ENCODE results near the gene SLC12A6. TPM values are rescaled to one million over a fixed set of nuclear protein-coding genes. Genes with fewer than 3 reads are reported as not detected.

SLC12A6 gene
- total and polyA plus RNA-seq, 5 donors: 8.1 to 21.2 (median 15.7) TPM

DNA sequence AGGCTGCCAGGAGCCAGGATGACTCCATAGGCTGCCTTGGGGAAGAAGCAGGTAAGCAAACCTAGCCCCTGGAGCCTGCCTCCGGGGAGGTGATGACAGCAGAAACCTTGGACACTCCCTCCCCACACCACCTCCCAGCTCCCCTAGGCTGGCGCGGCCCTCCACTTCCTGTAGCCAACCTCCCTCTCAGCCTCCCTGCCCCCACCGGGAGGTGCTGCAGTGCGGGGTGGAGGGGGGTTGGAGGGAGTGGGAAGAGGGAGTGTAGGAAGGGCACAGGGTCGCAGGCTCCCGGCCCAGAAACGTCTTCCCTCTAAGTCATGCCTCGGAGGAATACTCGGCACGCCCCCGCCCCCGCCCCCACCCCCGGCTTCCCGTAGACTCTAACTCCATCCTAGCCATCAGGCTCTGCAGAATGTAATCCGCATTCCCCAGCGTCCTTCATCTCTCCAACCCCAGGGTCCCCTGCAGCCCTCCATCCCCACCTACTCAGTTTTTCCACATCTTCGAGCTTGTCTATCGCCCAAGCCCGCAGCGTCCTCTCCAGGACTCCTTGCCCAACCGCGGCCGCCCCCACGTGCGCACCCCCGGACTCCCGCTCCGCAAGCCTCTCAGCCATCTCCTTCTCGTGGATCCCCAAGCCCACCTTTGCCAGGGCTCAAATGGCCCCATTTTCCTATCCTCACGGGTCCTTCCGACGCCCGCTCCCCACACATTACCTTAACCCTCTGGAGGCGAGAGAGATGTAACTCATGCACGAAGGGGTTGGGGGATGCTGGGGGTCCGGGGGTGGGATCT lies 28.9 kb upstream of the SLC12A6 start:
- Histone ChIP-seq H3K4me3 (ENCODE audit: low read length) (peak overlapping the region; percentile 54), H3K9me3 (ENCODE audit: control insufficient read depth, low read length) (no peaks in the 10 kb centered on the region), H3K4me1 (ENCODE audit: control insufficient read depth, insufficient read depth, low read length) (peaks cover 3% of the 10 kb centered on the region), H3K27me3 (ENCODE audit: control insufficient read depth, insufficient read depth) (no peaks in the 10 kb centered on the region), H3K27ac (ENCODE audit: low read length) (peak overlapping the region; percentile 43)
- intact Hi-C loops (cut with DNase I): loop anchor here in 2 of 4 donors (5.0 to 10.0 kb wide), 2 partner anchors 122 to 124 kb away; no protein-coding TSS in a partner anchor
- DNase-seq: peak; percentile 74 to 89 (median 89)
- WGBS: under 1% methylated on average over 37 of the region's 37 CpGs
- peak; percentile 67 to 72 for ATAC-seq

DNA sequence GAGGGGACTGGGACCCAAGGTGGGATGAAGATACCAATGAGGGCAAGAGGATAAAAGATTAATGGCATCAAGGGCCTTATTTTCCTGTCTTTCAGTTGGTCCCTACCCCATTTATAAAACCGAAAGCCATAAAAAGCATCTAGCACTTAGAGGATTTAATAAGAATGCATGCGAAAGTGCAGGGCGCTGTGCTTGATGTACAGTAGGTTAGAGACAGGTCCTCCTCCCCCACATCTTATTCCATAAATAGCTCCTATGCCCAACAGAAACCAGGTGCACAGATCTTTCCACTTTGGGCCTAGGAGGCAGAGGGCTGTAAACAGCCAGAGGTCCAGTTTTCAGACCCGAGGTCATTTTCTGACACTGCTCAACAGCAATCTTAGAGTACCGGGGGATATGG lies 28.3 kb upstream of the SLC12A6 start:
- H3K27ac ChIP-seq (ENCODE audit: low read length): peak overlapping the region; percentile 43
- no peak for ATAC-seq
- WGBS: 32% methylated on average over 5 of the region's 5 CpGs
- peaks cover 3% of the 10 kb centered on the region for H3K4me1 ChIP-seq (ENCODE audit: control insufficient read depth, insufficient read depth, low read length)
- no peak for DNase-seq
- no peaks in the 10 kb centered on the region for H3K9me3 ChIP-seq (ENCODE audit: control insufficient read depth, low read length)
- intact Hi-C loops (cut with DNase I): loop anchor here in 2 of 4 donors (5.0 to 10.0 kb wide), 2 partner anchors 121 to 124 kb away; no protein-coding TSS in a partner anchor
- H3K4me3 ChIP-seq (ENCODE audit: low read length): peak overlapping the region; percentile 54
- no peaks in the 10 kb centered on the region for H3K27me3 ChIP-seq (ENCODE audit: control insufficient read depth, insufficient read depth)

DNA sequence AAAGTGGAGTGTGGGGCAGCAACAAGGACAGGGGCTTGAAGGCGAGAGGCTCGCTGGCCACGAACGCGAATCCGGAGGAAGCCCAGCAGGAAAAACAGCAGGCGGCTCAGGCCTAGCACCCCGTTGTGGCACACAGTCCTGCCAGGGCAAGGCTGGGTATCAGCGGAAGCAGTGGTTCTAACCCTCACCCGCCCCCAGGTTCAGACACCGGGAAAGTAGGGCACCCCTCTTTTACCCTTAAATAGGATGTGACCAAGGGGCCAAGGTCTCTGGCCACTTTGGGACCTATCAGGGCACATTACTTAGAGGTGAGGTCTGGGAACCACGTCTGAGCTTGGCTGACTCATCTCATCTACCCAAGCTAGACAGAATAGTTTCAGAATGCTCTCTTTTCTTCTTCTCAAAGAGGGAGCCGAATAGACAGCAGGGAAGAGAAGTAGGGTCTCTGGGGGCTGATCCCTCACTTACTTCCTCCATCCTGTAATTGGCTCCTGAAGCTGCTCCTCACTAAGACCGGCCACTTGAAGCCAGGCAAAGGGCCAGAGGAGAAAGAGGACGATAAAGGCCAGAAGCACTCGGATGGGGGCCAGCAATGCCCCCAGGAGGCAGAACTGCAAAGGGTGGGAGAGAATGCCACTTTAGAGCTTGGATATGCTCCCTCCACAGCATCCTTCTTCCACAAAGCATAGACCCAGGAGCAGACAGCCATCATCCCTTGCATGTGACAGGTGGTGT lies 27.7 kb upstream of the SLC12A6 start:
- no peak for ATAC-seq
- intact Hi-C loops (cut with DNase I): loop anchor here in 2 of 4 donors (5.0 to 10.0 kb wide), 2 partner anchors 120 to 123 kb away; no protein-coding TSS in a partner anchor
- Histone ChIP-seq H3K27ac (ENCODE audit: low read length) (peak overlapping the region; percentile 21), H3K27me3 (ENCODE audit: control insufficient read depth, insufficient read depth) (no peaks in the 10 kb centered on the region), H3K4me1 (ENCODE audit: control insufficient read depth, insufficient read depth, low read length) (peaks cover 3% of the 10 kb centered on the region), H3K4me3 (ENCODE audit: low read length) (no peak overlapping the region), H3K9me3 (ENCODE audit: control insufficient read depth, low read length) (no peaks in the 10 kb centered on the region)
- 72% methylated on average over 16 of the region's 16 CpGs for WGBS
- DNase-seq: peak in 1 of 3 donors; percentile 68

DNA sequence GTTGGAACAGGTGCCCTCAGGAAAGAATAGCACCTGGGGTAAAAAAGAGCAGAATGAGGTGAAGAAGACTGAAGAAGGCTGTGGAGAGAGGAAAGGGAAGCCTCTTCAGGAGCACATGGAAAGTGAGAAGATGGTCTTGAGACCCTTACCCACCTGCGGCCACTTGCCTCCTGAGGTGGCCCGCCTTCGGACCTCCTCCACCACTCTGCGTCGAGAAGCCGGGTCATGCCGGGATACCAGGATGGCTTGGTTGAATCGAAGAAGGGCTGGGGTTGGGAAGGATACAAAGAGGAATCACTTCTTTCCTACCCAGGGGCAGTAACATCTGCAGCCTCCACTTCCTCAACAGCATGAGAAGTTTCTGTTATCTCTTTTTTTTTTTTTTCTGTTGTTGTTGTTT lies 26.5 kb upstream of the SLC12A6 start:
- Histone ChIP-seq H3K27ac (ENCODE audit: low read length) (no peak overlapping the region), H3K27me3 (ENCODE audit: control insufficient read depth, insufficient read depth) (no peaks in the 10 kb centered on the region), H3K4me1 (ENCODE audit: control insufficient read depth, insufficient read depth, low read length) (peaks cover 3% of the 10 kb centered on the region), H3K4me3 (ENCODE audit: low read length) (no peak overlapping the region), H3K9me3 (ENCODE audit: control insufficient read depth, low read length) (no peaks in the 10 kb centered on the region)
- WGBS: 92% methylated on average over 8 of the region's 8 CpGs
- ATAC-seq (no peak), DNase-seq (no peak)
- intact Hi-C loops (cut with DNase I): loop anchor here in 1 of 4 donors (10.0 kb wide), 1 partner anchor 119 kb away; no protein-coding TSS in a partner anchor

DNA sequence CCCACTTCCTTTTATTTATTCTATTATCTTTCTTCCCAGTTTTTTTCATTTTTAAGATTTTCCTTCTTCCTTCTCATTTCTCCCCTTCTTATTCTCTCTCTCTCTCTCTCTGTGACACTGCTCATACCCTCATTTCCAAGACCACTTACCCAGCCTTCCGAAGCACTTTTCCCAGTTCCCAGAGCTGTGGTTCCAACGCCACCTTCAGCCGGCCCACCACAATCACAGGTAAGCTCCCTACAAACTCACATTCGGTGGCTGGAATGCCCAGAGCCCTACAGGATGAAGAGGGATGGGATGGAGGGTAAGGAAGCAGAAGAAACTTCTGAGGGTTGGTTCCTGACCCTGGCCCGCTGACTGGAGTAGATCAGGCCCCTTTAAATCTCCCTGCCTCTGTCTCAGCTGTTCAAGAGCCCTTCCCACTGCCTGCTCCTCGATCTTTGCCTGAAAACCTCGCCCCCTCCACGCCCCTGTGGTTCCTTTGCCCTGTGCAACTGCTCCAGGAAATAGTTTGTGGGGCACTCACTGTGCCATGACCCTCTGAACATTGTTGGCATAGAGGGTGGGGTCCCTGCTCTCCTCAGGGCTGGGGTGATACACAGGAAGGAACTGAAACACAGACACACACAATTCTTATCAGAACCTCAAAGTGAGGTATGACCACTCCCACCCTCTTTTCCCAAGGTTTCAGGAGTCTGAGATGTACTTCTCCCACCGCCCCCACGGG lies 24.6 kb upstream of the SLC12A6 start:
- WGBS: 80% methylated on average over 10 of the region's 10 CpGs
- peak in 1 of 2 donors; percentile 58 for ATAC-seq
- Histone ChIP-seq H3K4me1 (ENCODE audit: control insufficient read depth, insufficient read depth, low read length) (peaks cover 3% of the 10 kb centered on the region), H3K27ac (ENCODE audit: low read length) (no peak overlapping the region), H3K27me3 (ENCODE audit: control insufficient read depth, insufficient read depth) (no peaks in the 10 kb centered on the region), H3K9me3 (ENCODE audit: control insufficient read depth, low read length) (no peaks in the 10 kb centered on the region), H3K4me3 (ENCODE audit: low read length) (no peak overlapping the region)
- intact Hi-C loops (cut with DNase I): loop anchor here in 1 of 4 donors (10.0 kb wide), 1 partner anchor 117 kb away; no protein-coding TSS in a partner anchor
- DNase-seq: peak in 1 of 3 donors; percentile 35

DNA sequence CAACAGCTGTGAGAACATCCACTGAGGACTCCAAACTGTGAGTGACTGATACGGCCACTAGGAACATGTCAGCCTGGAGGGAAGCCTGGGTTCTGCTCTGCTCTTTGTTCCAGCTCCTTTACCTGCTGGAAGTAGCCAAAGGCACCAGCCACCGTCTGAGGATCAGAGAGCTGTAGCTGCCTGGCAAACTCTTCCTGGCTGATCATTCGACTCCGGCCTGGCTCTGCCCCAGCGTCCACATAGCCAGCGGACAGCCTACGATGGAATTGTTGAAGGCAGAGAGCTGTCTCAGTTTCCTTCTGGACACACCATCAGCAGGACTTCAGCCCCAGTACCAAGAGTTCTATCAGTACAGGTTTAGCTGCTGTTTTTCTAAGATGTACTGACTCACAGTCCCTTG lies 23.7 kb upstream of the SLC12A6 start:
- no peak overlapping the region for H3K4me3 ChIP-seq (ENCODE audit: low read length)
- DNase-seq (no peak), ATAC-seq (no peak)
- H3K9me3 ChIP-seq (ENCODE audit: control insufficient read depth, low read length): no peaks in the 10 kb centered on the region
- 84% methylated on average over 7 of the region's 7 CpGs for WGBS
- H3K27ac ChIP-seq (ENCODE audit: low read length): no peak overlapping the region
- intact Hi-C loops (cut with DNase I): loop anchor here in 1 of 4 donors (10.0 kb wide), 1 partner anchor 116 kb away; no protein-coding TSS in a partner anchor
- H3K4me1 ChIP-seq (ENCODE audit: control insufficient read depth, insufficient read depth, low read length): peaks cover 3% of the 10 kb centered on the region
- no peaks in the 10 kb centered on the region for H3K27me3 ChIP-seq (ENCODE audit: control insufficient read depth, insufficient read depth)

DNA sequence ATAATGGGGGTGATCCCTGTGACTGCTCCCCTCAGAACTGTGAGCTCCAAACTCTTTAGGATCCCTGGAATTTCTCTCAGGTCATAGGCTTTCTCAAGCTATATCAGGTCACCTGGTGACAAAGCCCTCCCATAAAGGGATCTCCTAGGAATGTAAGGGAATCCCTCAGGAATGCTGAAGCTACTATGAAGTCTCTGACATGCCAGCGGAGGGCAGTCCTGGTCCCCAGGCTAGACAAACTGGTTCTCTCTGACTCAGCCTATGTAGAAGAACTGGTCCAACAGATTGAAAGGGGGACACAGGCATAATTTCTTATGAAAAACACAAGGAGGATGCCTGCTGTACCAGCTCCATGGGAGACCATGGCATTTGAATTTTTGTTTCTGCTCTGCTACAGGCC lies 22.7 kb upstream of the SLC12A6 start:
- H3K4me3 ChIP-seq (ENCODE audit: low read length): no peak overlapping the region
- peaks cover 3% of the 10 kb centered on the region for H3K4me1 ChIP-seq (ENCODE audit: control insufficient read depth, insufficient read depth, low read length)
- no peaks in the 10 kb centered on the region for H3K9me3 ChIP-seq (ENCODE audit: control insufficient read depth, low read length)
- H3K27me3 ChIP-seq (ENCODE audit: control insufficient read depth, insufficient read depth): no peaks in the 10 kb centered on the region
- ATAC-seq: no peak
- intact Hi-C loops (cut with DNase I): loop anchor here in 1 of 4 donors (10.0 kb wide), 1 partner anchor 115 kb away; no protein-coding TSS in a partner anchor
- H3K27ac ChIP-seq (ENCODE audit: low read length): no peak overlapping the region
- 89% methylated on average over 1 of the region's 1 CpG for WGBS
- no peak for DNase-seq

DNA sequence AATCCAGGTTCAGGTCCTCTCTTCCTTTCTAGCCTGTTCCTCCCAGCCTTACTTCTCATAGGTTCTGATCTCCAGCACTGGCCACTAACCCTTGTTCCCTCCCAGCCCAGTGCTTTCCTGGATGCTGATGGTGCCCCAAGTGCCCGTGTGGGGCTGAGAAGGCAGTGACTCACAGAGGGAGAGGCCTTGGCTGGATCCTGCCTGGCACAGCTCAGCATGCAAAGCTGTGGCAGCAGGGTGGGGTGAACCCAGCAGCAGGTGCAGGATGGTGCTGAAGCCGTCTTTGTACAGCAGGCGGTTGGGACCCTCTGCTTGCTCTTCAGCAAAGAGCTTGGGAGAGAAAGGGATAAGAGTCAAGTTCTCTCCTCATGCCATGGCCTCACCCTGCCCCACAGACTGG lies 21.8 kb upstream of the SLC12A6 start:
- no peaks in the 10 kb centered on the region for H3K27me3 ChIP-seq (ENCODE audit: control insufficient read depth, insufficient read depth)
- H3K9me3 ChIP-seq (ENCODE audit: control insufficient read depth, low read length): no peaks in the 10 kb centered on the region
- no peak overlapping the region for H3K4me3 ChIP-seq (ENCODE audit: low read length)
- DNase-seq: no peak
- no peaks in the 10 kb centered on the region for H3K4me1 ChIP-seq (ENCODE audit: control insufficient read depth, insufficient read depth, low read length)
- intact Hi-C loops (cut with DNase I): loop anchor here in 1 of 4 donors (10.0 kb wide), 1 partner anchor 225 kb away; the partner anchor contains the start of gene GOLGA8B
- no peak for ATAC-seq
- no peak overlapping the region for H3K27ac ChIP-seq (ENCODE audit: low read length)
- WGBS: 88% methylated on average over 3 of the region's 3 CpGs

DNA sequence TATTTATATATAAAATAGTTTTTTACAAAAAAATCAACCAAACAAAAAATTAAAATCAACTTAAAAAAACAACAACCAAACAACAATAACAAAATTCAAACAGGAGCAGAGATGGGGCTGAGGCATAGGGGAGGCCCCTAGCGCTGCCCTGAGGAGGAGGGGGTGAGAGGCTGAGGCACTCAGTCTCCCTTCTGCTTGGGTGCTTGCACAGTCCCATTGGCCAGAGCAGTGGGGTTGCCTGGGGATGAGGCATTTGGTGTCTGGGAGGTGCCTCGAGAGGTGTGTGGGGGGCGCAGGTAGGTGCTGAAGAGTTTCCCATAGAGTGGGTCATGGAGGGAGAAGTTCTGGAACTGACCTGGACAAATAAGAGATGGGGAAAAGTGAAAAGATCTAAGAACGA lies 21.4 kb upstream of the SLC12A6 start:
- Histone ChIP-seq H3K9me3 (ENCODE audit: control insufficient read depth, low read length) (no peaks in the 10 kb centered on the region), H3K4me3 (ENCODE audit: low read length) (no peak overlapping the region), H3K27ac (ENCODE audit: low read length) (no peak overlapping the region), H3K4me1 (ENCODE audit: control insufficient read depth, insufficient read depth, low read length) (no peaks in the 10 kb centered on the region), H3K27me3 (ENCODE audit: control insufficient read depth, insufficient read depth) (no peaks in the 10 kb centered on the region)
- no peak for DNase-seq
- WGBS: 92% methylated on average over 4 of the region's 4 CpGs
- ATAC-seq: no peak
- intact Hi-C loops (cut with DNase I): loop anchor here in 1 of 4 donors (10.0 kb wide), 1 partner anchor 226 kb away; the partner anchor contains the start of gene GOLGA8B

DNA sequence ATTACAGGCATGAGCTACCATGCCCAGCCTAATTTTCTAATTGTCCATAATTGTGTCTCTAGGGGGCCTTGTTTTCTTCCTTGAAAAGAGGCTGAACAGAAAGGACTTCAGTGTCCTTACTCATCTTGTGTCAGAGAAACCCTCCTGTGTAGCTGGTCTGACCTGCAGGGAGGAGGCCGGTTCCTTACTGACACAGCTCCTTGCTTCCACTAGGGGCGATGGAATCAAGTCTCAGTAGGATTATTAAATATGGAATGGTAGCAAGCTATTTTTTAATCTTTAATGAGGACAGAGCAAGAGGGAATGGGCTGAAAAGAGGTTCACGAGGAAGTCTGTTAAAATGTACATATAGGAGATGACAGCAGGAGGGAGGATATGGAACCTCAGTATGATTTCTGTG lies 20.8 kb upstream of the SLC12A6 start:
- 73% methylated on average over 3 of the region's 3 CpGs for WGBS
- H3K27me3 ChIP-seq (ENCODE audit: control insufficient read depth, insufficient read depth): no peaks in the 10 kb centered on the region
- intact Hi-C loops (cut with DNase I): loop anchor here in 1 of 4 donors (10.0 kb wide), 1 partner anchor 226 kb away; the partner anchor contains the start of gene GOLGA8B
- H3K9me3 ChIP-seq (ENCODE audit: control insufficient read depth, low read length): no peaks in the 10 kb centered on the region
- H3K27ac ChIP-seq (ENCODE audit: low read length): no peak overlapping the region
- no peak overlapping the region for H3K4me3 ChIP-seq (ENCODE audit: low read length)
- no peaks in the 10 kb centered on the region for H3K4me1 ChIP-seq (ENCODE audit: control insufficient read depth, insufficient read depth, low read length)
- DNase-seq (no peak), ATAC-seq (no peak)

Measured in right cardiac atrium (tissue), 5 donors.